ENCODE results near the gene TGFBR3.

TGFBR3 gene

GRCh38 chr1:91731815-91732214 is 154.1 kb downstream of the TGFBR3 start:
- H2AFZ ChIP-seq (ENCODE audit: low read depth, low read length) = 0 out of 2 replicates have a peak overlapping the region, but pooled peaks have one; percentile 51
- H3K4me3 ChIP-seq (ENCODE audit: low read length) = peak overlapping the region; percentile 73
- H3K27ac ChIP-seq (ENCODE audit: low read length) = peak overlapping the region; percentile 56
- TF ChIP-seq EZH2phosphoT487 (IDR thresholded peaks at IDR 0.05; ENCODE audit: low read depth) (no peak), CTCF (IDR thresholded peaks at IDR 0.05; ENCODE audit: low read depth, low read length) (no peak)
- no peaks in the 10 kb centered on the region for H3K79me2 ChIP-seq (ENCODE audit: low read length)
- no peaks in the 10 kb centered on the region for H3K27me3 ChIP-seq (ENCODE audit: low read depth, low read length)
- peak overlapping the region; percentile 50; the same call in 1 of the 2 replicates for H3K9ac ChIP-seq (ENCODE audit: low read length)
- H3K9me3 ChIP-seq (ENCODE audit: insufficient read depth, low read length) = no peaks in the 10 kb centered on the region
- H3K4me2 ChIP-seq (ENCODE audit: low read length) = peak overlapping the region; percentile 94
- peaks cover 60% of the 10 kb centered on the region for H3K4me1 ChIP-seq (ENCODE audit: low read length)
- no peaks in the 10 kb centered on the region for H3K36me3 ChIP-seq (replicated peaks; ENCODE audit: low read depth, low read length)
- H4K20me1 ChIP-seq (ENCODE audit: insufficient read depth, low read length) = no peaks in the 10 kb centered on the region

DNA sequence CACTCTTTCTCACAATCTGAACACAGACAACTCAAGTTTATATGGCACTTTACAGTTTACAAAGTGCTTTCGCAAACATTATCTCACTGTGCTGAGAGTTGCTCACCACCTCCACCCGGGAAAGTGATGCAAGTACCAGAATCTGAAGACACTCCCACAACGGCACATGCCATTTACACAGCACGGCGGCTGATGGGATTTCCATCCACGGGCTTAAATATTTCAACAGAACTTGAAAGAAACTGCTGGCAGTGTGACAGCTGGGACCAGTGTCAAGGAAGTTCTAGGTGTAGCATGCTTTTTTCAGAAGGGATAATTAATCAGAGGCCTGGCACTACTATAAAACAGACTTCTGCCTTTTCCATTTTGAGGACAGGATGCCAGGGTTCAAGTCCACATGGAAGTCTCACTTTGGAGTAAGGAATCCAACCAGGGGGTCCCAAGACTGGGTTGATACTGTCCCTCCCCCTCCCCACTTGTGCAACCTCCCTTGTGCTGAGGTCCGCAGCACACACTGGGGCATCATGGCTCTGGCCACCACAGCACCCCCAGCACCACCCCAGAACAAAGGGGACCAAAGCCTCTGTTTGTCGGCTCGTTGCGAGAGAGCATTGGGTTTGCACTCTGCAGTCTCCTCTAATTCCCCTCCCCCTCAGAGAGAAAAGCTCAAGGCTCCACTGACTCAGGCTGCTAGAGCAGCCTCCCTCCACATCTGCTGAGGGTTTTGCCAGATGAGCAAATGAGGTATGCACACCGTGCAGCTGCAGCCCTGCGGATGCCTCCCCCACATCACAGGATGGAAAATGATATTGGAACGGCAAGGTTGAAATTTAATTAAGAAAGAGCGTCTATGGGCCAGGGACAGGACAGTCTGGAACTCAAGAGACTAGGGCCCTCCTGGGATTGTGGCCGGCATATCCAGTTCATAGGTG is 154.9 kb downstream of the TGFBR3 start:
- Histone ChIP-seq H3K4me3 (ENCODE audit: low read length) (peak overlapping the region; percentile 73), H2AFZ (ENCODE audit: low read depth, low read length) (0 out of 2 replicates have a peak overlapping the region, but pooled peaks have one; percentile 24), H3K27me3 (ENCODE audit: low read depth, low read length) (no peaks in the 10 kb centered on the region), H3K27ac (ENCODE audit: low read length) (peak overlapping the region; percentile 56), H3K9me3 (ENCODE audit: insufficient read depth, low read length) (no peaks in the 10 kb centered on the region), H3K4me2 (ENCODE audit: low read length) (peak overlapping the region; percentile 94), H3K9ac (ENCODE audit: low read length) (peak overlapping the region; percentile 50; the same call in 1 of the 2 replicates), H3K4me1 (ENCODE audit: low read length) (peaks cover 57% of the 10 kb centered on the region), H3K79me2 (ENCODE audit: low read length) (no peaks in the 10 kb centered on the region), H4K20me1 (ENCODE audit: insufficient read depth, low read length) (no peaks in the 10 kb centered on the region), H3K36me3 (replicated peaks; ENCODE audit: low read depth, low read length) (no peaks in the 10 kb centered on the region)
- TF ChIP-seq CTCF (IDR thresholded peaks at IDR 0.05; ENCODE audit: low read depth, low read length) (no peak), EZH2phosphoT487 (IDR thresholded peaks at IDR 0.05; ENCODE audit: low read depth) (no peak)

- H3K9me3 ChIP-seq (ENCODE audit: insufficient read depth, low read length) = no peaks in the 10 kb centered on the region
- H3K79me2 ChIP-seq (ENCODE audit: low read length) = no peaks in the 10 kb centered on the region
- no peak overlapping the region; the same call in 1 of the 2 replicates for H3K4me2 ChIP-seq (ENCODE audit: low read length)
- H3K4me1 ChIP-seq (ENCODE audit: low read length) = peaks cover 45% of the 10 kb centered on the region
- H3K4me3 ChIP-seq (ENCODE audit: low read length) = no peak overlapping the region
- TF ChIP-seq EZH2phosphoT487 (IDR thresholded peaks at IDR 0.05; ENCODE audit: low read depth) (no peak), CTCF (IDR thresholded peaks at IDR 0.05; ENCODE audit: low read depth, low read length) (no peak)
- no peak overlapping the region for H3K9ac ChIP-seq (ENCODE audit: low read length)
- no peak overlapping the region for H3K27ac ChIP-seq (ENCODE audit: low read length)
- H3K36me3 ChIP-seq (replicated peaks; ENCODE audit: low read depth, low read length) = no peaks in the 10 kb centered on the region
- no peak overlapping the region for H2AFZ ChIP-seq (ENCODE audit: low read depth, low read length)
- H3K27me3 ChIP-seq (ENCODE audit: low read depth, low read length) = no peaks in the 10 kb centered on the region
- H4K20me1 ChIP-seq (ENCODE audit: insufficient read depth, low read length) = no peaks in the 10 kb centered on the region
These were observed 156.2 kb downstream of the TGFBR3 start for GRCh38 chr1:91729621-91730358.

GRCh38 chr1:91727763-91728162 is 158.2 kb downstream of the TGFBR3 start:
- Histone ChIP-seq H3K27me3 (ENCODE audit: low read depth, low read length) (no peaks in the 10 kb centered on the region), H3K9ac (ENCODE audit: low read length) (no peak overlapping the region), H3K4me2 (ENCODE audit: low read length) (no peak overlapping the region), H3K79me2 (ENCODE audit: low read length) (no peaks in the 10 kb centered on the region), H3K36me3 (replicated peaks; ENCODE audit: low read depth, low read length) (no peaks in the 10 kb centered on the region), H3K27ac (ENCODE audit: low read length) (no peak overlapping the region), H4K20me1 (ENCODE audit: insufficient read depth, low read length) (no peaks in the 10 kb centered on the region), H3K4me1 (ENCODE audit: low read length) (peaks cover 33% of the 10 kb centered on the region), H3K4me3 (ENCODE audit: low read length) (no peak overlapping the region), H3K9me3 (ENCODE audit: insufficient read depth, low read length) (no peaks in the 10 kb centered on the region), H2AFZ (ENCODE audit: low read depth, low read length) (no peak overlapping the region)
- TF ChIP-seq EZH2phosphoT487 (IDR thresholded peaks at IDR 0.05; ENCODE audit: low read depth) (no peak), CTCF (IDR thresholded peaks at IDR 0.05; ENCODE audit: low read depth, low read length) (no peak)

All from OCI-LY3 (cell line).